HG03108 (cell line): ENCODE data around the gene TRIM36.

Source experiments
- ATAC-seq: cut with Tn5 transposase; IDR thresholded peaks from one replicate; pipeline ENCODE4 v1.9.1; 2021; ENCODE audit warnings: moderate library complexity; ENCODE audit not compliant: unreplicated experiment

TRIM36 gene

DNA sequence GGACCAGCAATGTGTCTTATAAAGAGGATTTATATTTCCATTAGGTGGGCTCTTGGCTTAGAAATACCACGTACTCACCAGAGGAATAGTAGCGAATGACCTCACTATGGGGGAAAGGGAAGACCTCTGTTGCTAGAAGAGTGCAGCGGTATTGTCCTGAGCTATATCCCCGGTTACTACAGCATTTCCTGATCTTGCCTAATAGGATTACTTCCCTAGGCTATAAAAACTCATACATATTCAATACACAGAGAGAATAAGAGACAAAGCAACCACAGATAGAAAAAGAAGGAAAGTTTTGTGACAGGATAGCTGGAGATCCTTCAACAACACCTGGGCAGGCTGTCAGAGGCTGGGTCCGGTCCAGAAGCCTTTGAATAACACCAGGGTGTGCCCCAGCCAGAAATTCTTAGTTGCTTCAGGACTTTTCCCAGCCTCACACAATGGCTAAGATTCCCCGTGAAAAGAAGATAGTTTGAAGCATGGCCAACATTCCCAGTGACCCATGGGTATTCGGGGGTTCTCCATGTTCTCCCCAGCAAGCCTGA is 85.4 kb downstream of the TRIM36 start:
- no peak for ATAC-seq

DNA sequence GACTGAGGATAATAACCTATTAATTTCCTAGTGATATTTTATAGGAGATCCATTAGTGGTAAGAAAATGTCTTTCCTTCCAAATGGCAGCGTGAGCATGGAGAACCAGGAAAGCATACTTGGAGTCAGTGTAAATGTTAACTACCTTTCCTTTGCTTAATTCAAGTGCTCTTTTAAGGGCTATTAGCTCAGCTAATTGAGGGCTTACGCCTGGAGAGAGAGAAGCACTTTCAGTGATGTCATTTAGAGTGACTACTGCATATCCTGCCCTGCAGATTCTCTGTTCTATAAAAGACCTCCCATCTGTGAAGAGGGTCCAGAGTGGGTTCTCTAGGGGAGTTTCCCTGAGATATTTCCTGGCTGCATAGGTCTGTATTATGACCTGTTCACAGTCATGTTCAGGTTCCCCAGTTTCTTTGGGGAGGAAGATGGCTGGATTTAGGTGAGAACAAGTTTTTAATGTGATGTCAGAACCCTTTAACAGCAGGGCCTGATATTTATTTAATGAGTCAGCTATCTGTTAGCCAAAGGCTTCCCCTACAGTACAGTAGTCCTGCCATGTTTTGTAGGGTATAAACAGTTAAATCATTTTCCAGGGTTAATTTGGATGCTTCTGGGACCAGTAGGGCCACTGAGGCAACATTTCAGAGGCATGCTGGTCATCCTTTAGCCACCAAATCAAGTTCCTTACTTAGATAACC is 89.6 kb downstream of the TRIM36 start:
- no peak for ATAC-seq
